GM19238 (cell line): Measurements from ENCODE around the gene NME7.
"Not testable (repeated sequence)": the region's sequence is repeated elsewhere in the genome, so short reads cannot be mapped to it uniquely, and the experiment has no call there.

ENCODE experiments used
- DNase-seq: peaks from one replicate; pipeline ENCODE4 v3.0.0; 2011; ENCODE audit warnings: low spot score; ENCODE audit not compliant: insufficient read length

The NME7 gene

GRCh38 chr1:169129109-169129784, 238.3 kb downstream of the NME7 start:
- no peak for DNase-seq

GRCh38 chr1:169128562-169128961, 239.0 kb downstream of the NME7 start:
- no peak for DNase-seq

- DNase-seq: no peak
Measured at GRCh38 chr1:169127305-169127704, 240.3 kb downstream of the NME7 start.

- DNase-seq: no peak
Measured at GRCh38 chr1:169126335-169126734, 241.3 kb downstream of the NME7 start.

- not testable (repeated sequence) for DNase-seq
Measured at GRCh38 chr1:169125597-169125996, 242.0 kb downstream of the NME7 start.

- no peak for DNase-seq
Measured at GRCh38 chr1:169124459-169124858, 243.1 kb downstream of the NME7 start.

- DNase-seq: no peak
Measured at GRCh38 chr1:169122976-169123375, 244.6 kb downstream of the NME7 start.

- DNase-seq: no peak
Measured at GRCh38 chr1:169121146-169121923, 246.3 kb downstream of the NME7 start.

GRCh38 chr1:169120066-169120465, 247.5 kb downstream of the NME7 start:
- DNase-seq: no peak

GRCh38 chr1:169119405-169119804, 248.2 kb downstream of the NME7 start:
- no peak for DNase-seq

- no peak for DNase-seq
Measured at GRCh38 chr1:169118227-169118626, 249.4 kb downstream of the NME7 start.

GRCh38 chr1:169117599-169117998, 250.0 kb downstream of the NME7 start:
- DNase-seq: no peak

GRCh38 chr1:169117014-169117413, 250.6 kb downstream of the NME7 start:
- no peak for DNase-seq

- DNase-seq: no peak
Measured at GRCh38 chr1:169115891-169116585, 251.6 kb downstream of the NME7 start.

- DNase-seq: no peak
Measured at GRCh38 chr1:169113613-169114119, 253.9 kb downstream of the NME7 start.

GRCh38 chr1:169112241-169112640, 255.4 kb downstream of the NME7 start:
- DNase-seq: no peak

- no peak for DNase-seq
Measured at GRCh38 chr1:169111472-169111871, 256.1 kb downstream of the NME7 start.

GRCh38 chr1:169110689-169111447, 256.7 kb downstream of the NME7 start:
- no peak for DNase-seq

- DNase-seq: no peak
Measured at GRCh38 chr1:169110236-169110635, 257.4 kb downstream of the NME7 start.

GRCh38 chr1:169109561-169110134, 257.9 kb downstream of the NME7 start:
- DNase-seq: no peak
